ENCODE data around the gene CAND2. TPM values are rescaled to one million over a fixed set of nuclear protein-coding genes. Genes with fewer than 3 reads are reported as not detected.
"Not testable (repeated sequence)": the region's sequence is repeated elsewhere in the genome, so short reads cannot be mapped to it uniquely, and the experiment has no call there.

The CAND2 gene
- total RNA-seq, 4 donors from 2014 or later = 10.8 to 26.8 (median 19.6) TPM

- no peak for TF ChIP-seq POLR2A (IDR thresholded peaks at IDR 0.05; ENCODE audit: low read depth)
- no peak for TF ChIP-seq CTCF (IDR thresholded peaks at IDR 0.05)
- TF ChIP-seq POLR2AphosphoS5 (IDR thresholded peaks at IDR 0.05) = no peak
- no peak for TF ChIP-seq EP300 (IDR thresholded peaks at IDR 0.05)
- peaks cover 0 to 5% (median 0%) of the 10 kb centered on the region in 4 donors for H3K27me3 ChIP-seq
- no peak overlapping the region for H3K27ac ChIP-seq (replicated peaks in 1 of 4)
- peaks cover 64 to 77% (median 74%) of the 10 kb centered on the region in 4 donors for H3K36me3 ChIP-seq
- H3K4me1 ChIP-seq = peaks cover 32 to 50% (median 43%) of the 10 kb centered on the region in 4 donors
- DNase-seq (ENCODE audit: extremely low spot score) = no peak
- no peak overlapping the region for H3K4me3 ChIP-seq
- H3K9me3 ChIP-seq = no peaks in the 10 kb centered on the region
- intact Hi-C loops (cut with DNase I) = loop anchor here (5.0 kb wide), 1 partner anchor 40 kb away; the partner anchor contains the start of gene CAND2
- WGBS = 72% methylated on average over 6 of the region's 6 CpGs
Observed at GRCh38 chr3:12837295-12837986, 41.0 kb downstream of the CAND2 start.

GRCh38 chr3:12838179-12838965 is 41.9 kb downstream of the CAND2 start:
- Histone ChIP-seq H3K9me3 (no peaks in the 10 kb centered on the region), H3K4me1 (peaks cover 32 to 50% (median 43%) of the 10 kb centered on the region in 4 donors), H3K27ac (replicated peaks in 1 of 4) (no peak overlapping the region), H3K27me3 (peaks cover 0 to 5% (median 0%) of the 10 kb centered on the region in 4 donors), H3K36me3 (peaks cover 59 to 68% (median 65%) of the 10 kb centered on the region in 4 donors), H3K4me3 (no peak overlapping the region)
- no peak for DNase-seq (ENCODE audit: extremely low spot score)
- TF ChIP-seq POLR2A (IDR thresholded peaks at IDR 0.05; ENCODE audit: low read depth) (no peak), CTCF (IDR thresholded peaks at IDR 0.05) (no peak), EP300 (IDR thresholded peaks at IDR 0.05) (no peak), POLR2AphosphoS5 (IDR thresholded peaks at IDR 0.05) (no peak)
- intact Hi-C loops (cut with DNase I) = loop anchor here (5.0 kb wide), 1 partner anchor 41 kb away; the partner anchor contains the start of gene CAND2
- WGBS = 80% methylated on average over 13 of the region's 13 CpGs

GRCh38 chr3:12839156-12839946 is 42.9 kb downstream of the CAND2 start:
- H3K9me3 ChIP-seq = no peaks in the 10 kb centered on the region
- no peak for TF ChIP-seq CTCF (IDR thresholded peaks at IDR 0.05)
- TF ChIP-seq POLR2AphosphoS5 (IDR thresholded peaks at IDR 0.05) = no peak
- TF ChIP-seq EP300 (IDR thresholded peaks at IDR 0.05) = no peak
- no peak for TF ChIP-seq POLR2A (IDR thresholded peaks at IDR 0.05; ENCODE audit: low read depth)
- peak overlapping the region in 2 of 4 donors; percentile 90 to 93 for H3K27ac ChIP-seq (replicated peaks in 1 of 4)
- peaks cover 52 to 58% (median 55%) of the 10 kb centered on the region in 4 donors for H3K36me3 ChIP-seq
- peaks cover 0 to 5% (median 0%) of the 10 kb centered on the region in 4 donors for H3K27me3 ChIP-seq
- peaks cover 32 to 50% (median 43%) of the 10 kb centered on the region in 4 donors for H3K4me1 ChIP-seq
- DNase-seq (ENCODE audit: extremely low spot score) = no peak
- WGBS = 77% methylated on average over 11 of the region's 11 CpGs
- H3K4me3 ChIP-seq = peak overlapping the region in 3 of 4 donors; percentile 74 to 97 (median 87)
- intact Hi-C loops (cut with DNase I) = loop anchor here (5.0 kb wide), 1 partner anchor 42 kb away; the partner anchor contains the start of gene CAND2

- Histone ChIP-seq H3K4me1 (peaks cover 32 to 50% (median 43%) of the 10 kb centered on the region in 4 donors), H3K27ac (replicated peaks in 1 of 4) (peak overlapping the region in 3 of 4 donors; percentile 86 to 93 (median 90)), H3K36me3 (peaks cover 44 to 50% (median 47%) of the 10 kb centered on the region in 4 donors), H3K4me3 (peak overlapping the region; percentile 74 to 97 (median 86))
- not testable (repeated sequence) for DNase-seq (ENCODE audit: extremely low spot score); H3K27me3 ChIP-seq; H3K9me3 ChIP-seq
- intact Hi-C loops (cut with DNase I) = loop anchor here (5.0 kb wide), 1 partner anchor 133 kb away; no protein-coding TSS in a partner anchor
- 58% methylated on average over 10 of the region's 10 CpGs for WGBS
Observed at GRCh38 chr3:12840148-12840547, 43.7 kb downstream of the CAND2 start.
